Hematopoietic multipotent progenitor cell treated with erythropoietin and hydrocortisone succinate and interleukin-3 and kit ligand, for 8 days (in vitro differentiated cells): ENCODE results near the gene KIAA1671.
"Not testable (repeated sequence)": the region's sequence is repeated elsewhere in the genome, so short reads cannot be mapped to it uniquely, and the experiment has no call there.

ENCODE experiments used
- DNase-seq: peaks from one replicate; pipeline ENCODE4 v3.0.0-alpha.2; 2015

The KIAA1671 gene

DNA sequence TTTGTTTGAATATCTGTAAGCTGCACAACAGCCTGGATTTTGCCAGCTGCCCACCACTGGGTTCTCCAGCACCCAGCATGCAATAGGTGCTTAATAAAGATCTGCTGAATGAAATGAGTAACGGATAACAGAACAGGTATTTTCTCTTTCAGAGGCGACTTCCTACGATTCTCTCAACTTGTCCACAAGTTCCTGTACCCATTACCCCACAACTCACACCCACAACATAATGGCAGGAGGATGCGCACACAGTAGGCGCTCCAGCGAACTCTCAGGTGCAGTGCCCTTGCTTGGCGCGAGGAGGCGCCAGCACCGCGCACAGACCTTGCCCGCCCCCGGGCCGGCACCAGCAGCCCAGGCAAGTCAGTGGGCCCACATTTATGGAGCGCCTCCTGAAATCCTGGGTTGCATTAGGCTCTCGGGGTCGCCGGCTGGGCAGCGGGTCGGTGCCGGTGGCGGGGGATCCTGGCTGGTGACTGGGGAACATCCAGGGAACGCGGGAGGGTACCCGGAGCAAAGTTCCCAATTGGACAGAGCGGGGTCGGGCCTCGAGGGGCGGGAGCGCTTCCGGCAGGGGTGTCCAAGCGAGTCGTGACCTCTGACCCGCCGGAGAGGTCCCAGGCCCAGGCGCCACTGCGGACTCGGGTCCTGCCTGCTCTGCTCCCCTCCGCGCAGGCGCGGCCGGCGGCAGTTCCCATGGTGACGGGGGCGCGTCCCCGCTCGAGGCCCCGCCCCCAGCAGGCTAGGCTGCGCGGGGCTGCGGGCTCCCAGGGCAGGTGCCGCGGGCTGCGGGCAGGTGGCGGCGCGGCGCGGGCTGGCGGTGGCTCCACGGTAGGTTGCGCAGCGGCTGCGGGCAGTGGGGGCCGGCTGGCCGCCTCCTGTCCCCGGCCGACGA, at the start of gene KIAA1671:
KIAA1671 (plus strand) TSS at position 775 of the 895 bp plus-strand sequence. CDS start 75,284 bp downstream, outside the sequence.
- DNase-seq, result peak; percentile 76

DNA sequence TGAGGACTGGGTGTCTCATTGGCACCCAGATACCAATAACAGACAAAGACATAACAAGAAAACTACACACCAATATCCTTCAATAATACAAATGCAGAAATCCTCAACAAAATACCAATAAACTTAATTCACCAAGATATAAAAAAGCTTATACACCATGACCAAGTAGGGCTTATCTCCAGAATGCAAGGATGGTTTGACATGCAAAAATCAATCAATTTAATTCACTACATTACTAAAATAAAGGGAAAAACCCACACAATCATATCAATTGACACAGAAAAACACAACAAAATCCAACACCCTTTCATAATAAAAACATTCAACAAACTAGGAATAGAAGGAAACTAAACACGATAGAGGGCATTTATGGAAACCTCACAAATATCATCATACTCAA, 46.6 kb upstream of the KIAA1671 start:
- no peak for DNase-seq

DNA sequence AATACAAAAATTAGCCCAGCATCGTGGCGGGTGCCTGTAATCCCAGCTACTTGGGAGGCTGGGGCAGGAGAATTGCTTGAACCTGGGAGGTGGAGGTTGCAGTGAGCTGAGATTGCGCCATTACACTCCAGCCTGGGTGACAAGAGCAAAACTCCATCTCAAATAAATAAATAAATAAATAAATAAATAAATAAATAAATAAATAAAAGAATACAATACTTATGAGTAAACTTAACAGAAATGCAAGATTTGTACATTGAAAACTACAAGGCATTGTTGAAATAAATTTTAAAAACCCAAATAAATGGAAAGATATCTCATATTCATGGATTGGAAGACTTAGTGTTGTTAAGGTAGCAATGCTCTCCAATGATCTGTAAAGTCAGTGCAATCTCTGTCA, 45.4 kb upstream of the KIAA1671 start:
- not testable (repeated sequence) for DNase-seq

DNA sequence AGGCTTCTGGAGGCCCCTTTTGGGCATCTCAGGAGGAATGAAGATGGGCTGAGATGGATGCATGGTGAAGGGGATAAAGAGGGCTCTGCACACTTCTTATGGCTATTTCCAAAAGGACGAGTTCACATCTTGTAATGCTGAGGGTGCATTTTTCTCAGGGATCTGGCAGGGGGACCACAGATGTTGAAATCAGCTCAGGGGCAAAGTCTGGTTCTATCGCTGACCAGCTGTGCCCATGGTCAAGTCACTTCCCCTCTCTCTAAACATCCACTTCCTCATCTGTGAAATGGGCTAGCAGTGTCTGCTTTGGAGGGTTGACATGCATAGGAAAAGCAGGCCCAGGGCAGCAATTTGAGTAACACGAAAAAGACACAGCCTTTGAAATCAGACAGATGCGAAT, 32.5 kb upstream of the KIAA1671 start:
- no peak for DNase-seq

DNA sequence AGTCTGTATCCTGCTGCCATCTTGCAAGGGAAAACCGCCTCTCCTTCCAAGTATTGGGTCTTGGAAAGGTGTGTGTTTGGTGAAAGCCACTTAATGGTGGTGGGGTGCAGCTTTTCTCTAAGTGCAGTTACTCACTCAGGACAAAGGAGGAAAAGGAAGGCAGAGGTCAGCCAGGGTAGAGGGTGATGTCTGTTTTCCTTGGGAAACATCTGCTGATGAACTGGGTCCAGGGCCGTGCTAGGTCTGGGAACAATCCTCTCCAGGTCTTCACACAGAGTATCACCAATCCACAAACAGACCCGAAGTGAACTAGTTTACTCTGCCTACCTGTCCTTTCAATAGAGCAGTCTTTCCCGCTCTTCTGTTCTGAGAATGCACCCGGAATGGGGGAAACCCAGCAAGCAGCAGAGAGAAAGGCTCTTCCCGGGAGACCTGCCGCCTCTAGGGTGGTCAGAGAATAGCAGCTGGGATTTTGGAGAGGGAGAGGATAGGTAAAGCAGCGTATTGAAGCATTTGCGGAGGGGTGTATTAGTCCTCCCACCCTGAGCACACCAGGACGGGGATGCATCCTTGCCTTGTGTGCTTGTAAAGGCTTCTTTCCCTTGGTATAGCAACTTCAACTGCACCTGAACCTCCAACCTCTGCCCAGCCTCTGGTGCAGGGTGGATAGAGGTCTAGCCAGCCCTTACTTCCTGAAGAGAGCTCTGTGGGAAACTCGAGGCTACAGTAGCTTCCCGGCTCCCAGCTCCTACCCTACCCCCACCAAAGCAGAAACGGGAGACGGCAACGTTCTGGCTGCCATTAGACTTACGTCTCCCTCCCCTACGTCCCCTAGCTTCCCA, 26.7 kb upstream of the KIAA1671 start:
- DNase-seq, result no peak

DNA sequence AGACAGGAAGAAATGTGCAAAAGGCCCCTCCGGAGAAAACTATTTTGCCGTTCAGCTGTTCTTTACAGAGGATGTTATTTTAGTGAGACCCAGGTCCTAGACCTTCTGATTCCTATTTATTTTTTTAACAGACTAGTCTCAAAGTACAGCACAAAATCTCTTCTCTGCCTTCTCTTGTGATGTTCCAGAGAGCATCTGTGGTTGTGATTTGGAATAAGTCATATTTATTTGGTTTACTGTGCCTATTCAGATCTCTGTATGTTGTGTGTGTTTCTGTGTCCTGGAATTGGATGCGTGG, 26.1 kb upstream of the KIAA1671 start:
- no peak for DNase-seq

DNA sequence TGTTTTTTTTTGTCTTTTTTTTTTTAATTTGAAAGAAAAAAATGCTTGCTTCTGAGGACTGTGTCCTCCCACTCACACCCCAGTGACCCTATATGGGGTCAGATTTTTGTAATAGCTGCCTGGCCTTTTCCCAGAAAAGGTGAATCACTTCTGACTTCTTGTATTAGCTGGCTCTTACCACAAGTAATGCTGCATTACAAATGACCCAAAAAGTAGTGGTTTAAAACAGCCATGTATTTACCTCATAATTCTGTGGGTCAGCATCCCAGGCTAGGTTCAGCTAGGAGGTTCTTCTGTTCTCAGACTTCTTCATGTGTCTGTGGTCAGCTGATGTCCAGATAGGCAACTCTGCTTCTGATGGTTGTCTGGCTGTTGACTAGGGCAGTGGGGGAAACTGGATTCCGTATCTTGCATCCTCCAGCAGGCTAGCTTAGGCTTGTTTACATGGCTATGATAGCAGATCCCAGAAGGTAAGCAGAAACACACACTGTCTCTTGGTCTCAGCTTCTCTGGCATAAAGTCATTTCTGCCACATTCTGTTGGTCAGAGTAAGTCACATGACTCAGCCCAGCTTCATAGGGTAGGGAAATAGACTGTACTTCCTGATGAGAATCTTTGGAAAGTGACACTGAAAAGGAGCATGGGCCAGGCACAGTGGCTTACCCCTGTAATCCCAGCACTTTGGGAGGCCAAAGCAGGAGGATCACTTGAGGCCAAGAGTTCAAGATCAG, 25.5 kb upstream of the KIAA1671 start:
- DNase-seq, result no peak

DNA sequence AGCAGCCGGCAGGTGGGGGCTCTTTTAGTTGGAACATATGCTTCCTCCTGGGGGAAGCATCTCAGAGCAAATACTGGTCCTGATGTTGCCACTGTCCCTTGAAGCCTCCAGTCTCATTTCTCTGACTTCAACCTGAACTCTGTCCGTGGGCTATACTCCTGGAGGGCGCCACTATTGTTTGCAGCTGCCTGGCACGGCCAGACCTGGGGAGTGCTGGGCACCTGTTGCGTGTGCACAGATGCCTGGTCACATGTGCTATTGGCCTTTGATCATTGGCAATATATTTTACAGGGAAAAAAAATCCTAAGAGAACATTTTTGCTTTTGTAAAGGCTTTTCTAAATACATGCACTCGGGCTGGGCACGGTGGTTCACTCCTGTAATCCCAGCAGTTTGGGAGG, 24.2 kb upstream of the KIAA1671 start:
- DNase-seq, result no peak

DNA sequence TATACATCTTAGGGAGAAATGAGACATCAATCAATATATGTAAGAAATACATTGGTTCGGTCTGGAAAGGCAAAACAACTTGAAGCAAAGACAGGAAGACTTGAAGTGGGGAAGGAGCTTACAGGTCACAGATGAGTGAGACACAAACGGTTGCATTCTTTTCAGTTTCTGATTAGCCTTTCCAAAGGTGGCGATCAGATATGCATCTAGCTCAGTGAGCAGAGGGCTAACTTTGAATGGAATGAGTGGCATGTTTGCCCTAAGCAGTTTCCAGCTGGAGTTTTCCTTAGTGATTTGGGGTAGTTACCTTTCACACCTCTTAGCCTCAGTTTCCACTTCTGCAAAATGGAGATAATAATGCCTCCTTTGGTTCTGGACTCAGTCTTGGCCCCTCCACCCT, 21.8 kb upstream of the KIAA1671 start:
- DNase-seq, result no peak

DNA sequence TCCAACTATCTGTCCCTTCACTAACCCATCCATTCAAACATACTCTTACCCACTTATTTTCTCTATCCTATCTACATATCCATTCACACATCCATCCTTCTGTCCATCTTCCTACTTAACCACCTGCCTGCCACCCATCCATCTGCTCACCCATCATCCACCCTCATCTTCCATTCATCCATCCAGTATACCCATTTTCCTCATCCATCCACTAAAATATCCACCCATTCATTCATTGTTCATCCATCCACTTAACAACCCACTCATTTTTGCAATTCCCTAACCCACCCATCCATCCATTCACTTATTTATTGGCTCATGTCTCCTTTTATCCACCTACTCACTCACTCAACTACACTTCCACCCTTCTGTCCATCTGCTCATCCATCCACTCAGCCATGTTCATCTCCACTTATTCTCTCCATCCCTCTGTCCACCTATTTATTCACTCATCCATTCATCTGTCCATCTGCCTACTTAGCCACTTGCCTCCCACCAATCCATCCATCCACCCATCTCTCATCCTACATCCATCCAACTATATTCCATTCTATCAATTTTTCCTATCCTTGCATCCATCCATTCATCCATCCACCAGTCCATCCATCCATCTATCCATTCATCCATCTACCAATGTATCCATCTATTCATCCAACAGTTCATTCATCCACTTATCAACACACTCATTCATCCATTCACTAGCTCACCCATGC, 16.6 kb upstream of the KIAA1671 start:
- no peak for DNase-seq

DNA sequence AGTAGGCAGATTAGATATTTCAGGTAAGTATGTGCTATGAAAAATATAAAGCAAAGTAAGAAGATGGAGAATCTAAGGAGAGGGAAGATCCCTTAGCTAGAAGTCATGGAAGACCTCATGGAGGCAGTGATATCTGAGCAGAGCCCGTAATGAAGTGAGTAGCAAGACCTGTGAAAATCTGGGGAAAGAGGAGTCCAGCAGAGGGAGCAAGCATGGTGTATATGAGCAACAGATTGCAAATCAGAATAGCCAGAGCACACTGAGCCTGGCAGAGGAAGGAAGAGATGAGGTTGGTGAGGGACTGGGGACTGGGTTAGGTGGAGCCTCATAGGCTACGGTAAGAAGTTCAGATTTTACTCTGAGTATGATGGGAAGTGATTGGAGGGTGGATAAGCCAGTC, 15.4 kb upstream of the KIAA1671 start:
- DNase-seq, result peak; percentile 14

DNA sequence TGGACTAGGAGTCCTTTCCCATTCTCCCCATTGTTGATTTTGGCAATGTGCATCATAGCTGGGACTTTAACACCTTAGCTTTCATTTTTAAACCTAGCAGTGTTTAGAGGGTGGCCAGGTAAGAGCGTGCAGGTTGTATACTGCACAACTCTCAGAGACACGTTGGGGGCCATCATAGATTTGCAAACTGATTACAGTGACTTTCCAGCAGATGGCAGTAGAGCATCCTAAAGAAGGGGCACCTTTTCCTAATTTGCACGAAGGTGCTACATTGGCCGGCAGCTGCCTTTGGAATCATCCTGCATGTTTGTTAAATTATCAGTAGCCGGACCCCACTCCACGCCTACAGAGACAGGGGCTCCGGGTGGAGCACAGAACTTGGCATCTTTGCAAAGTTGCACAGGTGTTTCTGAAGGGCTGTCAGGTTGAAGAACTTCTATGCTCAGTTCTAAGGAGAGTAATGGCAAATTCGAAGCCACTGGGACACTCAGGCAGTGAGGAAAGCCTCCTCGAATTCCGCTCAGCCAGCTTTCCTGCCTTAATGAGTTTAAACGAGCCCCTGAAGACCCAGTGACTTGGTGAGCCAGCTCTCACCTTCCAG, 13.7 kb upstream of the KIAA1671 start:
- peak; percentile 55 for DNase-seq

DNA sequence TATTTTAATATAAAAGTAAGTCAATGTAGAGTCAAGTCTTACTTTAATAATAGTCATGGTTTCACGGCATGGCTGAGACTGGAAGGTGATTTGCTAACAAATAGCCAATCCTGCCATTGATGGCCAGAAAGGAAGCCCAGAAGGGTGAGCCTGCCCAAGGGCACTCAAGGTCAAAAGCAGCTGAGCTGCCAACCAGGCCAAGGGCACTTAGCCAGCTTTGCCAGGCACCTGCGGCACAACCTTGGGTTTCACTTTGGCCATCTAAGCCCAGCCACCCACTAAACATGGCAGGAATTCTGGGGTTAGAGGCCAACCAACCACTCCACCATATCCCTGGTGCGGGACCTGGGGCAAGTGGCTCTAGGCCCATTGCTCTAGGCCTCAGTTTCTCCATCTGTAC, 10.2 kb upstream of the KIAA1671 start:
- no peak for DNase-seq

DNA sequence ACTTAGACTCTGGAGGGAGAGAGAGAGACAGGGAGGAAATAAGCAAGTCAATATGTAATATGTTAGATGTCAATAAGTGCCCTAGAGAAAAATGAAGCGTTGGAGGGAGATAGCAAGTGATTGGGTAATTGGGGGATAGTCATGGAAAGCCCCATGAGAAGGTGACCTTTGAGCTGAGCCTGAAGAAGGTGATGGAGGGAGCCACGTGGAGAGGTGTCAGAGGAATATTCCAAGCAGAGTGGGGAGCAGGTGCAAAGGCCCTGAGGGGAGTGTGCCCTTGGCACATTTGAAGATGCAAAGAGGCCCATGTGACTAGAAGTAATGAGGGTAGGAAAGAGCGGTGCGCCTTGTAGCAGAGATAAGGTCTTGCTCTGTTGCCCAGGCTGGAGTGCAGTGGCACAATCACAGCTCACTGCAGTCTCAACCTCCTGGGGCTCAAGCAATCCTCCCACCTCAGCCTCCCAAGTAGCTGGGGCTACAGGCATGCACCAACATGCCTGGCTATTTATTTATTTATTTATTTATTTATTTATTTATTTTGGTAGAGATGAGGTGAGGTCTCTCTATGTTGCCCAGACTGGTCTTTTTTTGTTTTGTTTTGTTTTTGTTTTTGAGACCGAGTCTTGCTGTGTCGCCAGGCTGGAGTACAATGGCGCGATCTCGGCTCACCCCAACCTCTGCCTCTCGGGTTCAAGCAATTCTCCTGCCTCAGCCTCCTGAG, 8.1 kb upstream of the KIAA1671 start:
- DNase-seq, result no peak

DNA sequence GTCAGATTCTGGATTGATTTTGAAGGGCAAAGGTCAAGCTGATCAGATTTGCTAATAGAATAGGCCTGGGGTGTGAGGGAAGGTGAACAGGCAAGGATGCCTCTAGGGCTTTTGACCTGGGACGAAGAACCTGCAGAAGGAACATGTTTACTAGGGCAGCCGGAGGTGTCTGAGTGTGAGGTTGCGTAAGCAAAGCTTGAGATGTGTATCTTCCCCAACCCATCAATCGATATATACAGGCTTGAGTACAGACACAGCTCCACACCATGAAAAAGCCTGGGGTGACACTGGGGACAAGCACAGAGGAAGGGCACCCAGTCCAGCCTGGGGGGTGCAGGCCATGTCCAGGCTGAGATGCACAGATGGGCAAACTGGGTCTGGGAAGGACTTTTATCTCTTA, 7.1 kb upstream of the KIAA1671 start:
- DNase-seq, result no peak

DNA sequence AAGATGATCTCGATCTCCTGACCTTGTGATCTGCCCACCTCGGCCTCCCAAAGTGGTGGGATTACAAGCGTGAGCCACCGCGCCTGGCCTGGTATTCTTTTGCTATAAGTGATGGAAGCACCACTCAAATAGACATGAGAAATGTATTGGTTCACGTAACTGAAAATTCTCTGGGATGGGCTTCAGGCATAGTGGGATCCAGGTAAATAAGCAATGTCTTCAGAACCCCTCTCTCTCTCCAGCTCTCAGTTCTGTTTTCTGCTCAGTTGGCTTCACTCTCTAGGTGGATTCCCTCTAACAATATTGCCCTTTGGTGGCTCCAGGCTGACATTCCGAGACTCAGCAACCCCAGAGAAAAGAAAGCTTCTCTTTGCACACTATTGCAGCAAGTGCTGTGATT, 5.1 kb upstream of the KIAA1671 start:
- DNase-seq, result no peak

DNA sequence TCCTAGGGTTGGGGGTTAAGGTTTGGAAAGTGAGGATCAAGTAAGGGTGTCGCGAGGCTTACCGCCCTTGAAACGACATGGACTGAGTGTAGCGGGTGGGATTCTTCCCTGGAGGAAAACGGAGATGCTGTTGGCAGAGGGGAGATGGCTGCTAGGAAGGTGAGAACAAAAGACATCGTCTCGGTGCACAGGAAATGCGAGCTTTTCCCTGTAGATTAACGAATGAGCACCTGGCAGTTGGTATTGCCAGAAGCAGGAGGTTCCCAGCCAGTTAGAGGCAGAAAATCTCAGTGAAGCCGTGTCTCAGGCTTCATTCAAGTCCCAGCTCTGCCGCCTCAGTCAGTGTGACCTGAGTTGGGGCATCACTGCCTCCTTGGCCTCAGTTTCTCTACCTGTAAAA, 4.6 kb upstream of the KIAA1671 start:
- no peak for DNase-seq

DNA sequence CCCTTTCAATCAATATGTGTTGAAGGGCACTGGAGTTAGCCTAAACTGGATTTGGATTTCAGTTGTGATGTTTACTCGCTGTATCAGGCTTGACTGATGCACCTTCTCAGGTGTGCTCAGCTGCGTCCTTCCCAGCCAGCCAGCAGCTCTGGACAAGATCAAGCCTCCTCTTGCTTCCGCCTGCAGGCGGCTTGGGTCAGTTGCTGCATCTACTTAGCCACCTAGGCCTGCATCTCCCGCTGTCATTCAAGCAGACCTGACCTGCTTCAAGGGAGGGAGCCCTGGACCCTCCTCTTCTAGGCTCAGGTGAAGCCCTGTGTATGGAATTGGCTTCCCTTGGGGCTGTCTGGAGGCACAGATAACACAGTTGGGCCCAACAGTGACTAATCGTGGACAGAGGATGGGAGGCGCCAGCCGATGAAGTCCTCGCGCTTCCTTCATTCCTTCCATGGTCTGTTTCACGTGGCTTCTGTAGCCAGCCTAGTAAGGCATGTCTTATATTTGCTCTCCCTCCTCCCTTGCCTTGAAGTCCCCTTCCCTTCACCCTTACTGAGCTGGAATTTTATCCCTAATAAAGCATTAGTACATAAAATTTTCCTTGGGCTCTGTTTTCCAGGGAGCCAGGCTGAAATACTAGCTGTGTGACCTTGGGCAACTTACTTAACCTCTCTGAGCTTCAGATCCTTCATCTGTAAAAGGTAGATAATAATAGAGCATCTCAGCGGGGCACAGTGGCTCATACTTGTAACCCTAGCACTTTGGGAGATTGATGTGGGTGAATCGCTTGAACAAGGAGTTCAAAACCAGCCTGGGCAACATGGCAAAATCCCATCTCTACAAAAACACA, 3.9 kb upstream of the KIAA1671 start:
- DNase-seq, result no peak

DNA sequence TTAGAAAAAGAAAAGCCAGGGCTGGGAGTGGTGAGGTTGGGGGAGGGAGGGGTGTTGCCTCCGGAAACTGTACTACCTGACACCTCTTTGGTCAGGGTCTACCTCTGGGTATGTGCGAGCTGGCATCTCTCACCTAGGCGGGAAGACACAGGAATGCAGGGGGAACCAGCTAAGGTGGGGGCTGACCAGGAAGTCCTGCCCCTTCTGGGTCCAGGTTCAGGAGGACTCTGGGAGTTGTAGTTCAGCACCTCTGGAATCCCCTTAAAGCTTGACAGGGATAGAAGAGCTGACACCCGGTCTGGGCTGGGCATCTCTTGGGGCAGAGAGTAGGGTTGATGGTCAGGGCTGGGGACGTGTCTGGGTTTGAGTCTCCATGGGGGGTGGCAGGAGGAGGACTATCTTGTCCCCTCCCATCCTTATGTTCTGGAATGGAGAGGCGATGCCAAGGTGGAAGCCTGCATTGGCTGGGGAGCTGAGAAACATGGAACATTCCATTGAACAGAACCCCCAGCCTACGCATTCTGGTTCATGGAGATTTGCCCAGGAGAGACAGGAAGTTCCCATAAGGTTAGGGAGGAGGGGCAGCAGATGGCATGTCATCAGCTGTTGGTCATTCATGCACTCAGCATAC, 2.1 kb upstream of the KIAA1671 start:
- no peak for DNase-seq

DNA sequence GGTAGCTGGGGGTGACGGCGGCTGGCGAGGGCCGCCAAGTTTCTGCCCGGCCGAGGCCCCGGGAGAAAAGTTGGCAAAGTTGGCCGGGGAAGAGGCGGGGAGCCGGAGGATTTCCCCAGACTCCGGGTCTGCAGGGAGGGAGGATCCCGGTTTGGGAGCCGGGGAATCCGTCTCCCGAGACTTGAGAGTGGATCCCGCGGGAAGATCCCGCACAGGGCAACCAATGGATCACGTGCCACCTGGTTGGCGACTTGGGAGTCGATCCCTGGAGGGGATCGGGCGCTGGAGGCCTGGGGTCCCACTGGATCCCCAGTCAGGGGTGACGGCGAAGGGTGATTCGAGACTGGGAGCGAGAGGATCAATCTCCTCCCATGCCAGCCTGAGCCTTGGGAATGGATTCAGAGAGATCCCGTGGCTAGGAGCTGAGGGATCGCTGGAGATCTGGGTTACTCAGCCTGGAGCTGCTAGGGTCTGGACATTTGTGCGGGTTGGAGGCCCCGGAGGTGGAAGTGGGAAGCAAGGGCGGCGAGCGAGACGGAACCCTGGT, 394 bp downstream of the KIAA1671 start:
- DNase-seq, result no peak
